ENCODE measurements around the gene VCAN. TPM values are rescaled to one million over a fixed set of nuclear protein-coding genes. Genes with fewer than 3 reads are reported as not detected.

Gene VCAN
- total RNA-seq, 1 donor from 2014 or later, result 333 TPM

DNA sequence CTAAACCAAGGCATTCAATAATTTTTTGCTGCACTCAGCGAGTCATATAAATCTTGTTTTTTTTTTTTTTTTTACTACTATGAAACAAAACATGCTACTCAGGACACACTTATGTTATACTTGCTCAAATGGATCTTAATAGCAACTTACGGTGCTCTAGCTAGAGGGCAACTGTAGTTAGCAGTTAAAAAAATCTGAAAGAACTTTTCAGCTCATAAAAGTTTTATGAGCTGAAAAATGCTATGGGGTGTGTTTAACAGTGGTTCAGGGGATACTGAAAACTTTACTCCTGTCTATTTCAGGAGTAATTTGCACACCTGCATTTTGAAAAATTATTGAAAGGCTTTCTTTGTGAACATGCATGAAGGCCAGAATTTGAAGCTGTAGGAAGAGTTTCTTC is 53.4 kb downstream of the VCAN start:
- no peak overlapping the region for H3K27ac ChIP-seq
- no peak for DNase-seq (ENCODE audit: low spot score in 2 of 2)
- peaks cover 0 to 31% of the 10 kb centered on the region in 2 donors for H3K36me3 ChIP-seq
- TF ChIP-seq, protein P1, sequence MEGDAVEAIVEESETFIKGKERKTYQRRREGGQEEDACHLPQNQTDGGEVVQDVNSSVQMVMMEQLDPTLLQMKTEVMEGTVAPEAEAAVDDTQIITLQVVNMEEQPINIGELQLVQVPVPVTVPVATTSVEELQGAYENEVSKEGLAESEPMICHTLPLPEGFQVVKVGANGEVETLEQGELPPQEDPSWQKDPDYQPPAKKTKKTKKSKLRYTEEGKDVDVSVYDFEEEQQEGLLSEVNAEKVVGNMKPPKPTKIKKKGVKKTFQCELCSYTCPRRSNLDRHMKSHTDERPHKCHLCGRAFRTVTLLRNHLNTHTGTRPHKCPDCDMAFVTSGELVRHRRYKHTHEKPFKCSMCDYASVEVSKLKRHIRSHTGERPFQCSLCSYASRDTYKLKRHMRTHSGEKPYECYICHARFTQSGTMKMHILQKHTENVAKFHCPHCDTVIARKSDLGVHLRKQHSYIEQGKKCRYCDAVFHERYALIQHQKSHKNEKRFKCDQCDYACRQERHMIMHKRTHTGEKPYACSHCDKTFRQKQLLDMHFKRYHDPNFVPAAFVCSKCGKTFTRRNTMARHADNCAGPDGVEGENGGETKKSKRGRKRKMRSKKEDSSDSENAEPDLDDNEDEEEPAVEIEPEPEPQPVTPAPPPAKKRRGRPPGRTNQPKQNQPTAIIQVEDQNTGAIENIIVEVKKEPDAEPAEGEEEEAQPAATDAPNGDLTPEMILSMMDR (IDR thresholded peaks at IDR 0.05), result no peak
- intact Hi-C loops (cut with DNase I), result loop anchor here (5.0 kb wide), 1 partner anchor 37 kb away; no protein-coding TSS in a partner anchor
- no peaks in the 10 kb centered on the region for H3K9me3 ChIP-seq
- H3K27me3 ChIP-seq, result no peaks in the 10 kb centered on the region
- no peak overlapping the region for H3K4me3 ChIP-seq
- H3K4me1 ChIP-seq, result no peaks in the 10 kb centered on the region

DNA sequence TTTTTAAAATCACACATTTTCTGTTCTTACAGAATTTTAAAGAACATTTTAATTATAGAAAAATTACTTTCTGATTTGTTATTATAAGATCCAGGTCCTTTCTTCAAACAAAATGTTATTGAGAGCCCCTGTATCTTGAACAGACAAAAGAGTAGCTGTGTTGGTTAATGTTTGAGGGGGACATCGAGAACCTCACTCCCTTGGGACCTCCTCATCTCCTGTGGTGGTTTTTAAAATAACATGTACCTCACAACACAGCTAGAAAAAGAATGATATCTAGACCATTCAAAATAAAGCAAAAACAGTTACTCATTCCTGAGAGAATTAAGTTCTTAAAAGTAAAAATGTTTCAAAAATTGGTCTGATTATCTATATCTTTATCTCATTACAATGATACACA is 54.7 kb downstream of the VCAN start:
- intact Hi-C loops (cut with DNase I), result no loop called here
- TF ChIP-seq, protein P1 (IDR thresholded peaks at IDR 0.05), result no peak
- no peak overlapping the region for H3K4me3 ChIP-seq
- H3K36me3 ChIP-seq, result peaks cover 0 to 21% of the 10 kb centered on the region in 2 donors
- H3K4me1 ChIP-seq, result no peaks in the 10 kb centered on the region
- no peaks in the 10 kb centered on the region for H3K9me3 ChIP-seq
- no peak overlapping the region for H3K27ac ChIP-seq
- no peak for DNase-seq (ENCODE audit: low spot score in 2 of 2)
- H3K27me3 ChIP-seq, result no peaks in the 10 kb centered on the region

DNA sequence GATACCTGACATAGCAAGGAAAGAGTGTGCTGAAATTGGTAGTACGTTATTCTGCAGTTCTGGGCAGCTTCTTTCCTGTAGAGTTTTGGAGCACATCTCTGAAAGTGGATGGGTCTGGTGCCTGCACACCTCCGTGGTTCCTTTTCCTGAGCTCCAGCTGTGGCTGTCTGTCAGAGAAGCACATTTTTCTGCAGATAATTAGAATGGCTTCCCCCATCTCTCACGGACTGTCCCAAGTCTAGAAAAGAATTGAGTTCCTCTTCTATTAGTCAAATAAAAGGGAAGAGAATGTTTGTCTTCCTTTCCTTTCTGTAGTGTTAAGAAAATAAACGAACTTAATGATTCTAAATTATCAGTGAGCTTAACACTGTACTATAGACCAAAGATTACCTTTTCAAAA is 55.7 kb downstream of the VCAN start:
- intact Hi-C loops (cut with DNase I), result no loop called here
- H3K27me3 ChIP-seq, result no peaks in the 10 kb centered on the region
- TF ChIP-seq, protein P1 (IDR thresholded peaks at IDR 0.05), result no peak
- H3K9me3 ChIP-seq, result no peaks in the 10 kb centered on the region
- peaks cover 0 to 13% of the 10 kb centered on the region in 2 donors for H3K36me3 ChIP-seq
- no peak overlapping the region for H3K4me3 ChIP-seq
- no peaks in the 10 kb centered on the region for H3K4me1 ChIP-seq
- DNase-seq (ENCODE audit: low spot score in 2 of 2), result no peak
- H3K27ac ChIP-seq, result no peak overlapping the region

DNA sequence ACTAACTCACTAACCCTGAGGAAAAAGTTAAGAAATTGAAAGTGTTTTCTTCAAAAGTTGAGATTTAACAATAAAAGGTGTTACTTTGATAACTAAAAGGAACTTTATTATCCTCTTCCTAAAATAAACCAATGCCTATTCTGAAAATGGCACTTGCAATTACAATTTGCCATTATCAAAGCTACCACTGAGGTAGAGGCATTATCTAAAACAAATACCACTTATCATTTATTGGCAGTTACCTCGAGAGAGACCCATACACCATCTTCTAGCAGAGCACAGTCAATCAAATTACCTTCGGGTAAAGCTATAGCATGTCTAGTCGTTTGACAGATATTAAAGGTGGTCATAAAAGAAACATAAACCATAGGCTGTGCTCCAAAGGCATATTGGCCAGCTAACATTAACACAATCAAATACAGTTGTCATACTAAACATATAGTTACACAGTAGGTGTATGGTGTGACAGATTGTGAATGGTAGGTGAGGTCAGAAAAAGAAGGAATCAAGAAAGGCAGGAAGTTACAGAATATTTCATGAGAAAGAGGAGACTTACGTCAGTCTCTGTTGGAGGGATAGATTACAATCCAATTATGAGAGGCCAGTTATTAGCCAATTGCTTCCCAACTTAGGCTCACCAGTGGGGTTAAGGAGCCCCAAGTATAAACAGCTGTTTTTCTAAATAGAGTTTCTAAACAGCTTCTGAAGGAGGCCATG is 56.3 kb downstream of the VCAN start:
- H3K9me3 ChIP-seq, result no peaks in the 10 kb centered on the region
- peaks cover 0 to 13% of the 10 kb centered on the region in 2 donors for H3K36me3 ChIP-seq
- H3K27me3 ChIP-seq, result no peaks in the 10 kb centered on the region
- no peak for DNase-seq (ENCODE audit: low spot score in 2 of 2)
- TF ChIP-seq, protein P1 (IDR thresholded peaks at IDR 0.05), result no peak
- intact Hi-C loops (cut with DNase I), result no loop called here
- H3K4me3 ChIP-seq, result no peak overlapping the region
- H3K27ac ChIP-seq, result no peak overlapping the region
- H3K4me1 ChIP-seq, result no peaks in the 10 kb centered on the region

DNA sequence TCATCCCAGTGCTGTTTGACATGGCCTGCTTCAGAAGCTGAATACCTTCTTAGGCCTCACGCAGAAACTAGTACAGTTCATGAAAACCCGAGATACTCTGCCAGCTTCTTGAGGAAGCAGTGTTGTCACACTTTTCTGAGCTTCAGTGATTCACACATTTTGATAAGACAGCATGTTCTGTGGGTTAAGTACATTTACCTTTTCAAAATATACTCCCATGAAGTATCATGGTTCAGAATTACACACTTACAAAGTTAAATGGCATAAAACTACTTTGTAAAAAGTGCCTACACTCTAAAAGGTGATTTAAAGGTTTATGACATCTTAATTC is 56.9 kb downstream of the VCAN start:
- Histone ChIP-seq H3K4me1 (no peaks in the 10 kb centered on the region), H3K27ac (no peak overlapping the region), H3K27me3 (no peaks in the 10 kb centered on the region), H3K4me3 (no peak overlapping the region), H3K9me3 (no peaks in the 10 kb centered on the region), H3K36me3 (peaks cover 0 to 13% of the 10 kb centered on the region in 2 donors)
- intact Hi-C loops (cut with DNase I), result no loop called here
- DNase-seq (ENCODE audit: low spot score in 2 of 2), result no peak
- TF ChIP-seq, protein P1 (IDR thresholded peaks at IDR 0.05), result no peak

All from ascending aorta (tissue), 2 donors.